HS-5 (cell line): ENCODE data around the gene DHRS4.
"Not testable (repeated sequence)": the region's sequence is repeated elsewhere in the genome, so short reads cannot be mapped to it uniquely, and the experiment has no call there.

Source experiments
- DNase-seq: peaks from one replicate; pipeline ENCODE4 v3.0.0-alpha.2; 2012; ENCODE audit warnings: low read depth

Gene DHRS4

DNA sequence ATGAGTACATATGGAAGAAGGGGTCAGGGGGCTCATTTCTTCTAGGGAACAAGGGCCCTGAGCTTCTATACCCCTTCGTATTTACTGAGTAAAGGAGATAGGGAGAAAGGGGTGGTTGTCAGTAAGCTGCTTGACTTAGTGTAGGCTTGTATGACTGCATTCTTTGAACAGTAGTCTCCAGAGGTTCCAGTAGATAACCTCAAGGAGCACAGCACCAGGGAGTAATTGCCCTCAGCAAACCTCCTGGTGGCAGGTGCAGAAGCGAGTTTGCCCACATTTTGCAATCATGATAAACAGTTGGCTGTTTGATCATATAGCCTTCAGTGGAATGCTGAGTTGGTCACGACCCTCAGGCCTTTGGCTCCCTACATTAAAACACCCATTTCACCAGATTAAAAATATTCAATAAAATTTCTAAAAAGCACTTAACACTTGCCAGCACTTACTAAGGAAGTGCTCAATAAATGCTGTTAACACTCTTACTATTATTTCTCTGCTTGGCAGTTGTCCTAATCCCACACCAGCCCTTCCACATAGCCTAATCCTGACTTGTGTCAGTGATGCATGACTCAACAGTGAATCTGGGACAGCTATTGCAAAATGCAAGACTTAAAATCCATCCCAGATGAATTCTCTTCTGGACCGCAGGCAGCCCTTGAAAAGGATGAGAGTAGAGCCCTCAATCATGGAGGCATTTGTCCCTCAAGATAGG, 31.5 kb downstream of the DHRS4 start:
- peak; percentile 66 for DNase-seq

GRCh38 chr14:23988223-23988606, 34.6 kb downstream of the DHRS4 start:
- not testable (repeated sequence) for DNase-seq

- not testable (repeated sequence) for DNase-seq
Observed at GRCh38 chr14:23988607-23989363, 35.2 kb downstream of the DHRS4 start, which contains the start of gene DHRS4L2. TSS of gene DHRS4L2 (plus strand) at chr14:23988929. CDS start at chr14:23988948, 19 bp downstream.

DNA sequence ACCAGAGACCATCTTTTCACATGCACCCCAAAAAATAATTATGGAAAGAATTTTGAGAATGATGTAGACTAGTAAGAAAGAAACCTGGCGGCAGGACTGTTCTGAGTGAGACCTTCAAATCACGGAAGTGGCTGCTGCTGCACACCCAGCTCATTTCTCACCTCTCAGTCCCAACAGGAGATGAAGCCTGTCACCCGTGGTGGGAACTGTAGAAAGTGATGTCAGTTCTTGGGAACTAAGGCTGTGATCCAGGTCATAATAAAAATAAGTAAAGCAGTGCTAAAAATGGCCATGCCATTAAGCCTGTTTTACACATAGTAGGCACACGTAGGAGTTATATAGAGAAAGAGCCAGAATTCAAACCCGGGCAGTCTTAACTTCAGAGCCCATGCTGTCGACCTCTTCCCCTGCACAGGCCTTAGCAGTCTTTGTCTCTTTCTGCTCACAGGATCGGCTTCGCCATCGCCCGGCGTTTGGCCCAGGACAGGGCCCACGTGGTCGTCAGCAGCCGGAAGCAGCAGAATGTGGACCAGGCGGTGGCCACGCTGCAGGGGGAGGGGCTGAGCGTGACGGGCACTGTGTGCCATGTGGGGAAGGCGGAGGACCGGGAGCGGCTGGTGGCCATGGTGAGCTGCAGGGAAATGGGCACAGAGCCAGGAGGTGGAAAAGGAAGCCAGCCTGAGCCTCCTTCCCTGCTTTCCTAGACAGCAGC, 36.3 kb downstream of the DHRS4 start:
- DNase-seq = not testable (repeated sequence)

- not testable (repeated sequence) for DNase-seq
Observed at GRCh38 chr14:23990961-23991360, 37.4 kb downstream of the DHRS4 start.

DNA sequence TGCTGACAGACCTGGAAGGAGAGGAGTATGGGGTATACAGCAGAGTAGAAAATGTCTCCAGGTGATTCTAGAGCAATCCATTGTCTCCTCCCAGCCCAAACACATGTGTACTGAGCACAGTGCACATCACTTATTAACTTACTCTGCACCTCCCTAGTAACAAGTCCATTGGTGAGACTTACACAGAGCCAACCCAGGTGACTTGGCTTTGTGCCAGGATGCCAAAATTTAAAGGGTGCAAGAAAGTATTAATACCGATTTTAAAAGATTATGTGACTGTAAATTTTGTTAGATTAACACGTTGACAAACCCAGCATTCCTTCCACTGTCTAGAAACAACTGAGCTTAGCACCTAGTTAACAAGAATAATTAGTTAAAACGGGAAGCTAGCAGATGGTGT, 39.5 kb downstream of the DHRS4 start:
- not testable (repeated sequence) for DNase-seq

DNA sequence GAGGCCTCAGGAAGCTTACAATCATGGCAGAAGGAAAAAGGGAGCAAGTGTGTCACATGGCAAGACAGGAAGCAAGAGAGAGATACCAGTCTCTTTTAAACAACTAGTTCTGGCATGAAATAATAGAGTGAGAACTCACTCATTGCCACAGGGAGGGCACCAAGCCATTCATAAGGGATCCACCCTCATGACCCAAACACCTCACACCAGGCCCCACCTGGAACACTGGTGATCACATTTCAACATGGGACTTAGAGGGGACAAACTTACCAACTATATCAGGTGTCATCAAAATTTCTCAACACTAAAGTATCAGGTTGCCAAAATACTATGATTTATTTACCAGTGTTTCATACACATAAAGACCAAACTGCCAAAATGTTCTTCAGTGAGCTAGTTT, 42.4 kb downstream of the DHRS4 start:
- DNase-seq = not testable (repeated sequence)

GRCh38 chr14:23996825-23997224, 43.3 kb downstream of the DHRS4 start:
- DNase-seq = not testable (repeated sequence)

DNA sequence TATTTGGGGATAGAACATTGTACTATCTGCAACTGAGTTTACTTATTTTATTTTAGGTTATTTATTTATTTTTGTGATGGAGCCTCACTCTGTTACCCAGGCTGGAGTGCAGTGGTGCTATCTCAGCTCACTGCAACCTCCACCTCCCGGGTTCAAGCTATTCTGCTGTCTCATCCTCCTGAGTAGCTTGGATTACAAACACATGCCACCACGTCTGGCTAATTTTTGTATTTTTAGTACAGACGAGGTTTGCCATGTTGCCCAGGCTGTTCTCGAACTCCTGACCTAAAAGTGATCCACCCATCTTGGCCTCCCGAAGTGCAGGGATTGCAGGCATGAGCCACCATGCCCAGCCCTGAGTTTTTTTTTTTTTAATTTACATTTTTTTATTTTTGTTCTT, 46.1 kb downstream of the DHRS4 start:
- not testable (repeated sequence) for DNase-seq

GRCh38 chr14:24001078-24001477, 47.5 kb downstream of the DHRS4 start:
- not testable (repeated sequence) for DNase-seq

DNA sequence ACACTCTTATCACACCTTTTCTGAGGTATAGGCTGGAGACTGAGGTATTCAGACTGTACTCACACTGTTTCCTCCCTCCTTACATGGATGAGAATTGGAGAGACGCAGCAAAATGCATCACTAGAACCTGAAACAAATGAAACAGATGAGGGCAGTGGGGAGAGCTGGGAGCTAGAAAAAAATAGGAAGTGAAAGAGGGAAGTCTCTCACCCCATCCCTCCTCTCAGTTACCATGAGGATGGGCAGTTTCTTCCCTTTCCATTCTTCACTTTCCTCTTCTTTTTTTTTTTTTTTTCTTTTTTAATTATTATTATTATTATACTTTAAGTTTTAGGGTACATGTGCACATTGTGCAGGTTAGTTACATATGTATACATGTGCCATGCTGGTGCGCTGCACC, 48.1 kb downstream of the DHRS4 start:
- not testable (repeated sequence) for DNase-seq

DNA sequence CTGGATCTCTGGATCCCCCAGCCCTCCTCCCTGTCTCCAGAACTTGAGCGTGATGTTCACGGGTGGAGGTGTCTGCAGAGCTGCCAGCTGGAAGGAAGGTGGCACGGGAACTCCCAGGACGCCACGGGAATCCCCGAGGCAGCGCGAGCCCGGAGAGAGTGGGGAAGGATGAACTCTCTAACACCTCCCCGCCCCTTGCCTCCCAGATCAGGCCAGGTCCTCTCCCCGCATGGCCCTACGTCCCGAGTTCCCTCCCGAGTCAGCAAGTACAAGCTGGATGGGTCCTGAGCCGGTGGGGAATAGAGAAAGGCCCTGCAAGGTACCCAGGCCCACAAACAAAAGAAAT, 52.9 kb downstream of the DHRS4 start:
- DNase-seq = not testable (repeated sequence)

DNA sequence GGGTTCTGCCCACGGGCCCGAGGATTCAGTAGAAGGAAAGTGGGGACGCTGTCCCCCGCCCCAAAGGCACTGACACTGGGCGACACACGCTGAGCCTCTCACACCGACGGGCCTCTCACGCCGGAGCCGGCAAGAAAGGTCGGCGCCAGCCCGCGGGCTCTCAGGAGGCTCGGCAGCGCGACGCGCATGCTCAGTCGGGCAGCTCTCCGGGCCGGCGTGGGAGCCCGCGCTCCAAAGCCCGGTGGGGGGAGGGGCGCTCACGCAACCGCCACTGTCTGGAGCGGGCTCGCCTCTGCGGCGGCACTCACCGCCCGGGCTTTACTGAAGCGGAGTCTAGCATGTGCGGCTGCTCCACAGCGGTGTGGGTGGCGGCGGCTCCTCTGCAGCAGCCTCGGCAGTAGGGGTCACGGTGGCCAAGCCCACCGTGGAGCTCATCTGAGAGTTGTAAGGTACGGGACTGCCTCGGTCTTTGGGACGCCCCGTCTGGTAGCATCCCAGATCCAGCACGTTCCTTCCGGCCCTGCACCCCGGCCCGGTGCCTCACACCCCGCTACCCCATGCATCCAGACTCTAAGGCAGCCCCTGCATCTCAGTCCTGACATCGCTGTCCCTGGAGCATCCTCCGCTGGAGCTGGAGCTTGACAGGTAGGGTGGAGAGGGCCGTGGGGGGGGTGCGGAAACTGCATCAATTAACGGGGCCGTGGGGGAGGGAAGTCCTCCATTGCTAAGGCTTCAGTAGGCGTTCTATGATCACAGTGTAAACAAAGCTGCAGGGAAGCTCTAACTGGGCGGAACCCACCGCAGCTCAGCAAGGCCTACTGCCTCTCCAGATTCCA, 53.5 kb downstream of the DHRS4 start:
- DNase-seq = not testable (repeated sequence)

DNA sequence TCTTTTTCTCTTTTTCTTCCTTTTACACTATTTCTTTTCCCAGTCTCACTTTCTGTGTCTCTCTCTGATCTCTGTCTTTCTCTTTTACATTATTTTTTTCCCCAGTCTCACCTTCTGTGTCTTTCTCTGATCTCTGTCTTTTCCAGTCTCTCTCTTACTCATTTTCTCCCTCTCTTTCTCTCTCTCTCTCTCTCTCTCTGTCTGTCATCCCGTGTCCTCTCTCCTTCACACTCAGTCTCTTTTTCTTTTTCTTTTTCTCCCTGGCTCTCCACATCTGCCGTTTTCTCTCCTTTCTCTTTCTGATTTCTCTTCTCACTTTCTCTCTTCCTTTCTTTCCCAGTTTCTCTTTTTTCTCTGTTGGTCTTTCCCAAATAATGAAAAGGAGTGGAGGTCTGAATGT, 57.5 kb downstream of the DHRS4 start:
- DNase-seq = no peak

- not testable (repeated sequence) for DNase-seq
Observed at GRCh38 chr14:24012726-24013273, 59.2 kb downstream of the DHRS4 start.

DNA sequence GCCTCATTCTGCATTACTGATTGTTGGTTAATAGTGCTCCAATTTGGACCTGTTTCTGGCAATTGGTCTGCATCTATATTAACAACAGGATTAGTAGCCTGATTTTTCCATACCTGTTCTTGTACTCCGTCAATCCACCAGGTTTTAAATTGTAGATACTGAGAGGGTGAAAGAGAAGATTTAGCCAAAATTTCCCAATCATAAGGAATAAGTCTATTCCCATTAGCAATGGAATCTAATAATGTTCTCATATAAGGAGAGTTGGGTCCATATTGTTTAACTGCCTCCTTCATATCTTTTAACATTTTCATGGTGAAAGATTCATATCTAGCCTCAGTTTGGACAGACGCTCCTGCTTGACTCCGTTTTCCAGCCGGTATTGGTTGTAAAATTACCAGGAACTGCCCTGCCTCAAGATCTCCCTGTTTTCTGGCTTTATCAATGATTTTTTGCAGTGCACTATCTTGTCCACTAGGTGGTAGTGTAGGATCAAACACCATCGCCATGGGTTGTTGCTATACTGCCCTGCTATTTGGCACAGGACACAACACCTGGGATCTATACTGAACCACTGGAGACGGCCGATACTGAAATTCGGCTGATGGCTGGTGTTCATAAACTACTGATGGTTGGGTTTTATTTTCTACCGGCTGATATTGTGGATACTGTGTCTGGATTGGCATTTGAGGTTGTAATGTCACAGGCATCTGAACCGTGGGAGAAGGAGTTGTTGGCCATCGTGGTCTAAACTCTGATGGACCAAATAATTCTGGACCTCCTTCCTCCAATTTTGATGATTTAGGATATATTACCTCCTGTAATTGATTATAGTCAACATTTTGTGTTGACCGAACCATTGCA, 60.3 kb downstream of the DHRS4 start:
- peak; percentile 33 for DNase-seq

GRCh38 chr14:24015745-24016144, 62.2 kb downstream of the DHRS4 start:
- not testable (repeated sequence) for DNase-seq
